ENCODE data around the gene JAKMIP2. TPM values are rescaled to one million over a fixed set of nuclear protein-coding genes. Genes with fewer than 3 reads are reported as not detected.

JAKMIP2 gene
- polyA plus RNA-seq, 1 donor from 2014 or later, result 46.3 TPM

- peaks cover 4% of the 10 kb centered on the region for H4K20me1 ChIP-seq (ENCODE audit: insufficient read depth)
- H3K79me2 ChIP-seq (replicated peaks; ENCODE audit: insufficient read depth, low read length), result peaks cover 60% of the 10 kb centered on the region
- H3K9ac ChIP-seq (ENCODE audit: low read length), result peak overlapping the region; percentile 93
- no peaks in the 10 kb centered on the region for H3K9me3 ChIP-seq (ENCODE audit: low read length)
- H3K36me3 ChIP-seq (ENCODE audit: insufficient read depth, low read length), result no peaks in the 10 kb centered on the region
- H2AFZ ChIP-seq (ENCODE audit: low read depth, low read length), result no peak overlapping the region
- no peaks in the 10 kb centered on the region for H3K9me2 ChIP-seq (ENCODE audit: insufficient read depth, low read length)
- H3K4me2 ChIP-seq (ENCODE audit: low read length), result peak overlapping the region; percentile 91
- peak overlapping the region; percentile 75 for H3K4me3 ChIP-seq (ENCODE audit: low read length)
- H3K27ac ChIP-seq (ENCODE audit: low read length), result peak overlapping the region; percentile 99
- H3F3A ChIP-seq (ENCODE audit: insufficient read depth, low read length, poor library complexity, severe bottlenecking), result no peaks in the 10 kb centered on the region
- no peaks in the 10 kb centered on the region for H3K27me3 ChIP-seq (ENCODE audit: insufficient read depth, low read depth, low read length)
- TF ChIP-seq RAD21 (conservative IDR thresholded peaks at IDR 0.05), result peak; percentile 6
- TF ChIP-seq EP300 (conservative IDR thresholded peaks at IDR 0.05; ENCODE audit: poor library complexity, severe bottlenecking), result no peak
- peak; percentile 24 for TF ChIP-seq SMC3 (conservative IDR thresholded peaks at IDR 0.05; ENCODE audit: poor library complexity)
Observed at GRCh38 chr5:147780924-147781573, 1.5 kb downstream of the JAKMIP2 start.

GRCh38 chr5:147779694-147780093 lies 2.8 kb downstream of the JAKMIP2 start:
- no peaks in the 10 kb centered on the region for H3K36me3 ChIP-seq (ENCODE audit: insufficient read depth, low read length)
- peak overlapping the region; percentile 75 for H3K4me3 ChIP-seq (ENCODE audit: low read length)
- H3K9me3 ChIP-seq (ENCODE audit: low read length), result no peaks in the 10 kb centered on the region
- peak overlapping the region; percentile 91 for H3K4me2 ChIP-seq (ENCODE audit: low read length)
- no peaks in the 10 kb centered on the region for H3F3A ChIP-seq (ENCODE audit: insufficient read depth, low read length, poor library complexity, severe bottlenecking)
- peak overlapping the region; percentile 99 for H3K27ac ChIP-seq (ENCODE audit: low read length)
- peaks cover 73% of the 10 kb centered on the region for H3K79me2 ChIP-seq (replicated peaks; ENCODE audit: insufficient read depth, low read length)
- H3K9ac ChIP-seq (ENCODE audit: low read length), result peak overlapping the region; percentile 93
- H2AFZ ChIP-seq (ENCODE audit: low read depth, low read length), result no peak overlapping the region
- no peaks in the 10 kb centered on the region for H3K9me2 ChIP-seq (ENCODE audit: insufficient read depth, low read length)
- TF ChIP-seq RAD21 (conservative IDR thresholded peaks at IDR 0.05) (no peak), POLR2AphosphoS5 (IDR thresholded peaks at IDR 0.05) (no peak), TAF1 (IDR thresholded peaks at IDR 0.05; ENCODE audit: low read depth) (no peak), CTCF (IDR thresholded peaks at IDR 0.05; ENCODE audit: poor library complexity, severe bottlenecking) (no peak), SMC3 (conservative IDR thresholded peaks at IDR 0.05; ENCODE audit: poor library complexity) (no peak), EZH2 (IDR thresholded peaks at IDR 0.05; ENCODE audit: borderline replicate concordance, insufficient read depth, low read length, poor library complexity, severe bottlenecking) (no peak), REST (IDR thresholded peaks at IDR 0.05; ENCODE audit: borderline replicate concordance) (no peak), EP300 (conservative IDR thresholded peaks at IDR 0.05; ENCODE audit: poor library complexity, severe bottlenecking) (no peak), MXI1 (conservative IDR thresholded peaks at IDR 0.05; ENCODE audit: poor library complexity, severe bottlenecking) (no peak)
- H4K20me1 ChIP-seq (ENCODE audit: insufficient read depth), result peaks cover 4% of the 10 kb centered on the region
- no peaks in the 10 kb centered on the region for H3K27me3 ChIP-seq (ENCODE audit: insufficient read depth, low read depth, low read length)
